HG02759 (cell line): ENCODE results near the gene TMEM115.

Source experiments
- ATAC-seq: cut with Tn5 transposase; IDR thresholded peaks from one replicate; pipeline ENCODE4 v1.9.1; 2021; ENCODE audit warnings: mild to moderate bottlenecking, moderate library complexity; ENCODE audit not compliant: unreplicated experiment

Gene TMEM115

DNA sequence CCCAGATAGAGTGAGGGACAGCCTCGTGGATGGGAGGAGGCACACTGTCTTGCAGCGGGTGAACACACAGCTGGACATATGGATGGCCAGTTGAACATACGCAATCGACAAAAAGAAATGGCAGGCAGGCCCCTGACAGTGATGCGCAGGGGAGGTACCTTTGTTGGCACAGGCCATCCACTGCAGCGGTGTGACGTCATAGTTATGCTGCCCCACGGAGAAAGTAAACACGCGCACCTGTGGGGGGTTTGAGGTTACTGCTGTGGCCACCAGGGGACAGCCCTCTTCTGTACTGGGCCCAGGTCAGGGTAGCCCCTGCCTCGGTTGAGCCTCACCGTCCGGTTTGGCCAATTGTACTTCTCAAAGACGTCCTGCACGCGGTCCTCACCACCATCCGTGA is 19.4 kb upstream of the TMEM115 start:
- ATAC-seq: no peak

DNA sequence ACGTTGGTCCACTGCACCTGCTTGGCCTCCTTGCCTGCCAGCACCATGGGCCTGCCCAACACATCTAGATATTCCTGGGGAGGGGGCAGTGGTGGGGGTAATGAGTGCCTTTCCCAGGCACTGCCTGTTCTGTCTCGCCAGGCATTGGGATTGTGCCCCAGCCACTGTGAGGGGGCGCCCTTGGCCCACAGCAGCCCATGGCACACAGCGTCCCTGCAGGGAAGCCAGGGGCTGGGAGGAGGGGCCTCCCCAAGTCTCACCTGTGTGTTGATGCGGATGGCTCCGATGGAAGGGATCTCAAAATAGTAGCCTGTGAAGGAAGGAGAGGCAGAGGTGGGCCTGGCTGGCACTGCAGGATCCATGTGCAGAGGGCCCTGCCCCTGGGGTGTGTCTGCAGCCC is 18.7 kb upstream of the TMEM115 start:
- no peak for ATAC-seq

DNA sequence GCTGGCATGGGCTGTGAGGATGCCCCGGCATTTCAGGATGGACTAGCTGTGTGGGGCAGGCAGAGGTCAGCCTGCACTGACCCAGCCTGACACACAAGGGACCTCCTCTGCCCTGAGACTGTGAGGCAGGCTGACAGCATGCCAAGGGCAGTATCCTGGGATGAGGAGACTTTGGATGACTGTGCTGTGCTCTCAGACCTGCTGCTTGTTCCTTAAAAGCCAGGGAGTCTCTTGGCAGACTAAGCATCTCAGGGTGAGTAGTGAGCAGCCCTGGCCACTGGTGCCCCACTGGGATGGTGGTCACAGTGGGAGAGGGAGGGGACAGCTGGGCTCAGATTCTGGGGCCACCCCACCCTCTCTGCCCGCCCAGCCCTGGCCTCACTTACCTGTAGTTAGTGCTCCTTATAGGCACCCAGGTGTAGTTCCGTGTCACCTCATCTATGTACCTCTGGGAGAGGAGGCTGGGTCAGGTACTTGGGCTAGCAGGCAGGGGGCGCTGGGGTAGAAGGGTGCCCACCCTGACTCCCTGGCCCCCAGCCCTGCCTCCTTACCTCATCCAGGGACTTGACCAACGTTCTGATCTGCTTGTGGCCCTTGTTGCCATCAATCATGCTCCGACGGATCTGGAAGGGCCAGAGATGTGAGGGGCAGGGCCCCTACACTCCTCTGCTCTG is 16.1 kb upstream of the TMEM115 start:
- no peak for ATAC-seq

DNA sequence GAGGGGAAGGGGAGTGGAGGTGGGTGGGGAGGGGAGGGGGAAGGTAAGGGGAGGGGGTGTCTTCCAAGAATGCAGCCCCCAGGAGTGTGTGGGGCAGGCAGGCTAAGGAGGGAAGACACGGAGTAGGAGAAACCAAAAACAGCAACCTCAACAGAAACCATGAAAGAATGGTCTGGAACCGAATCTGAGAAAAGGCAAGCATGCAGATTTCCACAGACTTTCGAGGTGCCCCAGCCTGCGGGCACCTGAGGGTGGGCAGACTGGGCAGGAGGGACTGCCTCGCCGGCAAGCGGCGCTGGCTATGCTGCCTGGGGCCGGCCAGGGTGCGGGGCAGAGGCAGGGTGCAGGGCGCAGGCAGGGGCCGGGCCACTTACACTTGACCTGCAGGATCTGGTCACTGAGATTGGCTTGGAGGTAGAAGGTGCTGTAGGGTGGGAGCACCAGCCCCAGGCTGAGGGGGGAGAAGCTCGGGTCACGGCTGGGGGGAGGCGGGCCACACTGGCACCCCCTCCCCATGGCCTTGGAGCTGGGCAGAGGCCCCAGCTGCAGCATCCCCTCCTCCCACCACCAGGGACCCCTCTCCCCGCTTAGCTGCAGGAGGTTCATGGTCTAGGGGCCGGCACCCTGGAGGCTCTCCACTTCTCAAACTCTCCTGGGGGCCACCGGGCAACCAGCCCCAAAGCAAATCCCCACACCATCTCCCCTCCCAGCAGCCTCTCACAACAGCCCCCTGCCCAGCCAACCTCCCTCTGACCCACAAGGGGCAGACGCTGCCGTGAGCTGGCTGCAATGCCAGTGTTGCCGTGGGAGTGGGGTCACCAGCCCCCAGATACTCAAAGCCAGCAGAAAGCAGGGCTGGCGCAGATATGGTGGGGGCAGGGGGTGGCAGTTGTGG is 15.3 kb upstream of the TMEM115 start:
- no peak for ATAC-seq

DNA sequence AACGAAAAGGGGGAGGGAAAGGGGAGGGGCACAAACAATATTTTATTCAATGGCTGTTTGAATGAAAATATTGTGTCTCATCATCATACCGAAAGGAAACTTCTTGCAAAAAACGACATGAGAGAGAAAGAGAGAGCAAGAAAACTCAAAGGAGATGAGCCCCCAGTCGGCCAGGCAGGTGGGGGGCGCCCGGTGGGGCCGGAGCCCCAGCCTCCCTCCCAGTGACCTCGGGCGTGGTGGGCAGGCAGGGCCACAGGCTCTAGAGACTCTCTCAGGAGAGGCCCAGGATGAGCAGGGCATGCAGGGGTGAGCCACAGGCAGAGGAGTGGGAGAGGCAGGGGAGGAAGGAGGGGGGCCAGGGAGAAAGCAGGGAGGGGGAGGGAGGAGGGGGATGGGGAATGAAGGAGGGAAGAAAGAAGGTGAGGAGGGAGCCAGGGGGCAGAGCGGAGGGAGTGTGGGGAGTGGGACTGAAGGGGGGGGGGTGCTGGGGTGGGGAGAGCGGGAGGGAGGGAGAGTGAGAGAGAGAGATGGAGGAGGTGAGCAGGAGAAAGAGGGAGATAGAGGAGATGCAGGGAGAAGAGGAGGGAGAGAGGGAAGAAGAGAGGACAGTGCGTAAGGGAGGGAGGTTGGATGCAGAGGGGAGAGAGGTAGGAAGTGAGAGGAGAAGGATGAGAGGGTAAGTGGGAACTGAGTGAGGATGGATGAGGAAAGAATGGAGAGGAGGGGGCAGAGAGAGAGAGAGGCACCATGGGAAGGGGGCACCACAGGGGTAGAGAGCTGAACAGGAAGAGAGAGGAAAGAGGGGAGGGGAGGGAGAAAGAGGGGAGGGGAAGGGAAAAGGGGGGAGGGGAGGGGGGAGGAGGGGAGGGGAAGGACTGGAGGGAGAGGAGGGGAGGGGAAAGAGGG is 14.1 kb upstream of the TMEM115 start:
- ATAC-seq: no peak

DNA sequence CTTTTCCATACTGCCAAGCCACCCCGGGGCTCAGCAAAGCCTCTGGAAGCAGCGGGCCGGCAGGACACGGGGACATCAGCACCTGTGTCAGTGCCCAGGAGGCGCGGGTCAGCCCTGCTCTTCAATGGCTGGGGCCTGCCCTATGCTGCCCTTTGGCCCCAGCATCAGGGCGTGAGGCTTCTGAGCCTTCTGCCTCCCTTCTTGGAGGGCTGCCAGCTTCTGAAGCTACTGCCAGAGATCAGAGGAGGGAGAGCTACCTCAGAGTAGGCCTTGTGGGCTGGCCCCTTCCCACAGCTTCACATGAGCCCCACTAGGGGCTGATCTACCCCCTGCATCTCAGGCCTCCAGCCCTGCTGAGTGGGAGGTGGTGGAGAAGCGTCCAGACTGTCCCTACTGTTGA is 13.0 kb upstream of the TMEM115 start:
- no peak for ATAC-seq

DNA sequence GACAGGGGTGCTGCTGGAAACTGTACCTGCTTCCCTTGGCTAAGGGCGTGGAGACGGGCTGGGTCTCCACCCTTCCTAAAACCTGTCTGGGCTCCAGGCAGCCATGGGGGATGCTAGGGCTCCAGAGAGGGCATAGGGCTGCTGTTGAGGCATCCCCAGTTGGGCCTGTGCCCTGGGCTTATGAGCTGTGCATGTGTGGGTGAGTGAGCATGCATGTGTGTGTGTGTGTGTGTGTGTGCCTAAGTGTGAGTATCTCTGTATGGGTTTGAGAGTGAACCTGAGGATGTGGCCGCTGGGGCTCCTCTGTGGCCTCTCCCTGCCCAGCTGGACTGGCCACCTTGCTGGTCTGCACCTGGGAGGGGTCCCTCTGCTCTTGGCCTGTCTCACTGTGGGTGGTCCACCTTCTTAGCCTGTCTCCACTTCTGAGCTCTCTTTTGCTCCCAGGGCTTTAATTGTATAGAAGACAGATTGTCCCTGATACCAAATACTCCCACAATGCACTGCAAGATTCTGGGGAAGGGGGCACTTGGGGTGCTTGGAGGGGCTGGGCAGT is 11.9 kb upstream of the TMEM115 start:
- ATAC-seq: no peak

DNA sequence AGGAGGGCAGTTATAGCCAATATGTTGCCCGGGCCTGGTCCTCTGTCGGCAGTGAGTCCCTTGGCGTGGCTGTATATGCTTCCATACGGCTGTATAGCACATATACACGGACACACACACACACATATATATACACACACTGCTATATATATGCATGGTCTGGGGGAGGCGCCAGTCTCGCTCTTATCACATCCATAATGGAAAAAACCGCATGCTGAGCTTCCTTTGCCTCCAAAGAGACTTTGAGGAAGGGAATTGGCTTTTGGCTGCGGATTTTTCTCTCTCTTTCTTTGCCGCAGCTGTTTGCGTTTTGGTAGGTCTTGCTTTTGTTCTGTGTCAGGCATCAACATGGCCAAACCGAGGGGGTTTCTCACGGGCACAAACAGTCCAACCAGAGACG is 11.3 kb upstream of the TMEM115 start:
- no peak for ATAC-seq

DNA sequence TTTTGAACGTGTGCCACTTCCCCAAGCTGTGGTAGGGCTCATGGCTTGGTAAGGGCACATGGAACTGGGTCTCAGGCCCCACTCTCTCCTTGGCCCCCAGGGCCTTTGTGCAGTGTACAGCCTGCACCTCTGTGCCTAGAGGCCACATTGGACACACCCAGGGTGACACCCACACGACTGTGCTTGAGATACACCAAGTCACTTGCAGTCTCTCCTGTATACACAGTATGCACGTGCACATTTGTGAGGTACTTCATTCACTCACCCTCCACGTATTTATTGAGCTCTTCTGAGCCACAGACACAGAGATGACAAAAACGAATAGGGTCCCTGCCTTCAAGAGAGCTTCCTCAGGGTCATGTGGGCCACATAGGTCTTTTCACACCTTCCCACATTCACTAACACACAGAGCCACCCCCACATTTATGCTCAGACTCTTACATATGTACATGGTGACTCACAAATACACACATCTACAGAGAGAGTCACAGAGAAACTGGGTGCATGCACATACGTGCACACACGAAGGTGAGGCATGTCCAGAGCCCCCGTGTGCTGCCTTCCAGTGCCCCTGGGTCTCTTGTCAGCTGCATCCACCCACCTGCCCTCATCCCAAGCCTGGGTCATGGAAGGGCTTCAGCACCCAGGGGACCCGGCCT is 9.8 kb upstream of the TMEM115 start:
- ATAC-seq: no peak

DNA sequence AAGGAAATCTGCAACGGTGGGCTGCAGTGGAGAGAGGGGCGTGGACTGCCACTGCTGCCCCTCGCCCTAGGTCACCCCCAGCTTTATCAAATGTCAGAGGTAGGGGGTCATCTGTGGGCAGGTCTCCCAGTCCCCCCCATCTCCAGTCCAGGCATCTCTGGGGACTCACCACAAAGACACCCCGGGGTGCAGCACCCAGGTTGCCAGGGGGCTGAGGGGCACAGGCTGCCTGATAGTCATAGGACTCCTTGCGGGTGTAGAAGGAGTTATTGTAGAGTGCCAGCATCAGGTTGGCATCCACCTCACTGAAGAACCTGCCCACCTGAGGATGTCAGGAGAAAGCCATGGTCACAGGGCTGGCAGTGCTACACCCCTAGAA is 6.5 kb upstream of the TMEM115 start:
- ATAC-seq: no peak

DNA sequence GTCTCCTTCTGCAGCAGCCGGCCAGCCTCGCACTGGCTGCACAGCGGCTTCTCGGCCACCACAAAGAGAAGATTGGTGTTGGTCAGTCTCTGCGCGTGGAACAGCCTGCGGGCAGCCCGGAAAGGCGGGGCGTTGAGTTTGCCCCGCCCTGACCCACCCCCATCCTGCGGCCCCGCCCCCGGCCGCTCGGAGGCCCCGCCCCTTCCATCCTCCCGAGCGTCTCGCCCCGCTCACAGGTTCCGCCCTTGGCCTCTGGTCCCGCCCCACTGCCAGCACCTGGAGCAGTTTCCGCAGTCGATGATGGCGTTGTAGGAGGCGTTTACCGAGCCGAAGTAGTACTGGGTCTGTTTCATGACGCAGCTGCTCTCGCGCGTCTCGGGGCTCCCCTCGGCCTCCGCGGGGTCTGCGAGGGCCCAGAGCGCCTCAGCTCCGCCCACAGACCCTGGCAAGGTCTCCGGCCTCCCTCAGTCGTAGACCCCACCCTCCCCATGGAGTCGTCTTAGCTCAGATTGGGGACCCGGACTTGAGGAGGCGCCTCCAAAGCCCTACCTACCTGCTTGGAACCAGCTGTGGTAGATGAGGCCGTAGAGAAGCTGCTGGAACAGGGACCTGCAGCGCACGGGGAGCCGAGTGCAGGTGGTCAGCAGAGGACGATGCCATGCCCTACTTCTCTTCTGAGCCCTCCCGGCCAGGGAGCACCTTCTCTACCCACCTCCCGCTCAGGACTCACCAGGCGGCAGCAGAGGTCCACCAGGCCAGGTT is 5.9 kb upstream of the TMEM115 start:
- ATAC-seq: peak; percentile 84

DNA sequence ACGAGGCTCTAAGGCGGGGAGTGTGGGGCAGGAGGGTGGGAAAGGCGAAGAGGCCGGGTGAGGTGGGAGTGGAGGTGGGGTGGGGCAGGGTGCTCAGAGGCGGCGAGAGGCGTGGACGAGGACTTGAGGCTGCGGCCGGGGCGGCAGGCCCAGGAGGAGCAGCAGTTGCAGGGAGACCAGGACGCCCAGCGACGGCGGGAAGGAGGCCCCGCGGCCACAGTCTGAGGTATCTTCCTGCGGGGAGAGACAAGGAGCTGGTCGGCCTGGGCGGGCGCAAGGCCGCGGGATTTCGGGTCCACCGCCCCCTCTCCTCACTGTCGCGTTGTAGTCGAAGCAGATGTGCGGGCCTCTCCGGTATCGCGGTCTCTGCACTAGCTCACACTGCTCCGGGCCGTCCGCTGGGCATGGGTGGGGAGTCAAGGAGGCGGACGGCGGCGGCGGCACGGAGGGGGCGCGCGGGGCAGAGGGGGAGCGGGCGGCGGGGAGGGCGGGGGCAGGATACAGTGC is 5.3 kb upstream of the TMEM115 start:
- ATAC-seq: peak; percentile 33

DNA sequence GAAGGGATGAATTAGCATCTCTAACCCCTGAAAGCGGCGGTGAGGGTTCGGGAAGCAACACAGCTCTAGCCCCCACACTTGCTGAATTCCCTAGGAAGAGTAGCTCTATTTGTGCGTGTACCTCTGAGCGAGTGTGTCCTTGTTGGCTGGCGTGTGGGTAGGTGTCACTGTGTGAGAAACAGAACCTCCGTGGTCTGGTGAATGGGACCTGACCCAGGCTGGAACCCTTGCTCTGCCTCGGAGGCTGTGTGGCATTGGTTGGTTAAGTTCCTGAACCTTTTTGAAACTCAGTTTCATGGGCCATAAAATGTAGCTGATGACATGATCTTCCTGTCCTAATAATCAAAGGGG is 414 bp upstream of the TMEM115 start:
- peak; percentile 14 for ATAC-seq

DNA sequence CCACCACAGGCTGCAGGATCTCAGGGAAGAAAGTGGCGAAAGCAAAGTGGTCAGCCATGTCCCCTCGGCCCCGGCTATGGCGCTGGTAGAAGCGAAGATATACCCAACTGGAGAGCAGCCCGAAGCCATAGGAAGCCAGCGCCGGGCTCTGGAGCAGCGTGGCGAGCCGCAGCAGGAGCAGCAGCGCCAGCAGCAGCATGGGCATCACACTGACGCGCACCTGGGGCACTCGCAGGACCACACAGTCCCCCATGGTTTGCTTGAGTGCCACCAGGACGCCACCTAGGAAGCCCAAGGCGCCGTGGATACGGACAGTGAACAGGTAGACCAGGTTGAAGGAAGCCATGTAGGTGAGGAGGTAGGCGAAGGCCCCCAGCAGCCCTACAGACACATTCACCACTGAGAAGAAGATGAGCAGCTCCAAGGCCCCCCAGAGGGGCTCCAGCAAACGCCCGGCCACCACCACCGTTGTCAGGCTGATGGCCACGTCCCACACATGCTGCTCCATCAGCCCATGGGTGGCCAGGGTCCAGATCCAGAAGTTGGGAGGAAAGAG is 888 bp downstream of the TMEM115 start:
- no peak for ATAC-seq

DNA sequence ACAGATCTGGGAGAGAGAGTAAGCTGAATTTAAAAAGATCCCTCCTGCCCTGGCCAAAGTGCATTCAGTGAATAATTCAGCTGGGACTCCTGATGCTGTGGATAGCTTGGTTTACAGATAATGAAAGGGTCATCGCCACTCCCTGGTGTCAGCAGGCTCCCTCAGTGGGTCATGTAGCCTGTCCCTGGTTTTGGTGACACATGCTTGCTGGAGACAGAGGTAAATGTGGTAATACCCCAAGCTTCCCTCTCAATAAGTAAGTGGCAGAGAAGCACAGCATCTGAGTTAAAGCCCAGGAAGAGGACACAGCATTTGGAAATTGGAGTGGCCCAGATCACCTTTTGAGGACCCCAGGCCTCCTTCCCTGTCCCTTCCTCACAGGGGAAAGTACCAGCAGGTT is 1.8 kb downstream of the TMEM115 start:
- no peak for ATAC-seq

DNA sequence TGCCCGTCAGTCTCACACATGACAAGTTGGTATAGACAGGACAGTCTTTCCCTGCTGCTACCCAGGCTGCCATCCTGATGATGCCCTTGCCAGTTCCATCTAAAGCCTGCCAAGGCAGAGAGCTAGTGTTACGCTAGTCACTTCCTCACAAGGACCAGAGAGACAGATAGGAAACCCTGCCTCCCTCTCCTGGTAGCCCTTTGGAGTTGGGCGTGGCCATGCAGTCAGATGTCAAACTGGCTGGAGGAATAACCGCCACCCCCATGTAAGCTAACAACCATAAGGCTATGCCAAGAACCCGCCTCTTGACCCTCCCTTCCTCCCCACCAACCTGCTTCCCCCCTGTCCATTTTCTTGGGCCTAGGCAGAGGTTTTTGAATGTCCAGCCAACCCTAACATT is 2.8 kb downstream of the TMEM115 start:
- no peak for ATAC-seq

DNA sequence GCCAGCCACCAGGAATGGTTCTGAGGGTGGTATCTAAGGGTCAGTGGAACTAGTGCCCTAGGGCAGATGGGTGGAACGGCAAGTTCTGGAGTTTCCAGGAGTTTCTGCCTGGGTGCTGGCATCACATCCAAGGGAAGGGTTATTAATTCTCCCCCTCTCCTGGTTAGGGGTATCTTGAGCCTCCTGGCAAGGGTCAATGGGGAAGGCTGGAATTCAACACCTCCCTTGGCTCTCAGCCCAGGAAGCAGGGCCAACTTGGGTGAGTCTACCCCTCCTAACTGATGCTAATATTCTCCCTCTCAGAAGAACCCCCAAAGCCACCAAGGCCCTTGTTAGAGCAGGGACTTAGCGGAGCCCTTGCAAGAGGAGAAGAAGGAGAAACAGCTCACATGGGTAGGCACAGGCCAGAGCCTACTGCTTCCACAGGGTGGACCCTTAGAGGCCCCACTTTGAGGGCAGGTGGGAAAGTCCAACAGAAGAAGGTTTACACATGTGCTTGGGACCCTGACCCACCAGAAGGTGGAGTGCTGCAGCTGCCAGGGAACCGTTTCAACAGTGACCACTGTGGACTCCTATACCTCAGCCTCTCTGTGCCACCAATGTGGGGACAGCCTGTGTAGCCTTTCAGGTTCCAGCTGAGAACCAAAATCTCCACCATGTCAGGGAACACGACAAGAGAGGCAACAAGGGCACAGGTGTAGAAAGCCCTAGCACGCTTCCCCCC is 3.3 kb downstream of the TMEM115 start:
- ATAC-seq: no peak

DNA sequence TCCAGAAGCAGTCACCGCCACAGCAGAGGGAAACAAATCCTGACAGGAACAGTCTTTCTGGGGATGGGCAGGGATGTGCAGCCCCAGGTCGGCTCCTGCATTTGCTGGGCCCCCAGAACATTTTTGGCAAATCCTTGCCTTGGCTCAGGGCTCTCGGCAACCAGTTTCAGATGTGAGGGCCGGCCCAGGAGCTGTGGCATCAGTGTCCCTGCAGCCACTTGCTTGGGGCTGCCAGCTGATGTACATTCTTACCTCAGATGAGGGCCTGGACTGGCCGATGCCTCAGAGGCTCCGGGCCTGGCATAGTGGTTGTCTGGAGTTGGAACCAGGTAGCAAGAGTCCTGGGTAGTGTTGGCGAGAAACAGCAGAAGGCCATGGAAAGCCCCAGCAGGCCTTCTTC is 4.5 kb downstream of the TMEM115 start:
- ATAC-seq: no peak
